Mesothelial cell of epicardium (in vitro differentiated cells): ENCODE results near the gene TECPR1. TPM values are rescaled to one million over a fixed set of nuclear protein-coding genes. Genes with fewer than 3 reads are reported as not detected.

Source experiments
- DNase-seq, 2 experiments: peaks; one replicate each; pipeline ENCODE4 v3.0.0; 2021; ENCODE audit warnings: low spot score in 2 of 2; ENCODE audit not compliant: unreplicated experiment in 2 of 2
- H3K27ac Mint-ChIP-seq: 2 replicates; pipeline ENCODE4 v1.8.0; 2021; ENCODE audit warnings: mixed read lengths
- H3K27me3 Mint-ChIP-seq: 2 replicates; pipeline ENCODE4 v1.8.0; 2021; ENCODE audit warnings: low read depth, mixed read lengths
- H3K36me3 Mint-ChIP-seq: 2 replicates; pipeline ENCODE4 v1.8.0; 2021; ENCODE audit warnings: mixed read lengths
- H3K4me1 Mint-ChIP-seq: 2 replicates; pipeline ENCODE4 v1.8.0; 2021; ENCODE audit warnings: mixed read lengths
- H3K4me3 Mint-ChIP-seq: 2 replicates; pipeline ENCODE4 v1.8.0; 2021; ENCODE audit warnings: mild to moderate bottlenecking, moderate library complexity, mixed read lengths
- H3K9me3 Mint-ChIP-seq: 2 replicates; pipeline ENCODE4 v1.8.0; 2021; ENCODE audit warnings: mixed read lengths
- total RNA-seq: library from RNA; stranded (reverse); gene quantifications from 3 replicates; pipeline ENCODE4 v1.2.1, GENCODE V29; 2021
- TF ChIP-seq, protein P1 (sequence below): fragments of 200-600 bp; sonication (generic); IDR thresholded peaks from one replicate; pipeline ENCODE4 v1.5.0; 2021; ENCODE audit warnings: antibody characterized with exemption; ENCODE audit not compliant: unreplicated experiment

The TECPR1 gene
- total RNA-seq, 1 donor from 2014 or later: 38.0 TPM

DNA sequence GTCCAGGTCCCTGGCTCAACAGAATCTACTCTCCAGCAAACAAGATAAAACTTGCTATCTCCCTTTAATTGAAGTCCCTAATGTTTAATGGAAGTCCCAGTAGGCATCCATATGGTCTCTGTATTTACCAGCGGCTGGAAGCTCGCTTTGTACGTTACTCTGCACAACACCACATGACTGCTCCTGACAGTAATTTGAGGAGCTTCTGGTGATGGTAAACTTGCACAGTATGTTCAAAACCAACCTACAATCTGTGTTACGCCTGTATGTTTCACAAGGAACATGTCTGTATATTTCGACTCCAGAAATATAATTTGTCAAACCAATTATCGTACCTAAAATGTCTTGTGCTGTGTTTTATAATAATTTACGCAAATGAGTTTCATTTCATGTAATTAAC, 4.4 kb upstream of the TECPR1 start:
- Mint-ChIP-seq H3K27ac (no peak overlapping the region), H3K4me1 (peaks cover 14% of the 10 kb centered on the region), H3K9me3 (no peaks in the 10 kb centered on the region), H3K36me3 (peaks cover 9% of the 10 kb centered on the region), H3K27me3 (no peaks in the 10 kb centered on the region), H3K4me3 (no peak overlapping the region)
- DNase-seq: no peak
- TF ChIP-seq, protein P1, sequence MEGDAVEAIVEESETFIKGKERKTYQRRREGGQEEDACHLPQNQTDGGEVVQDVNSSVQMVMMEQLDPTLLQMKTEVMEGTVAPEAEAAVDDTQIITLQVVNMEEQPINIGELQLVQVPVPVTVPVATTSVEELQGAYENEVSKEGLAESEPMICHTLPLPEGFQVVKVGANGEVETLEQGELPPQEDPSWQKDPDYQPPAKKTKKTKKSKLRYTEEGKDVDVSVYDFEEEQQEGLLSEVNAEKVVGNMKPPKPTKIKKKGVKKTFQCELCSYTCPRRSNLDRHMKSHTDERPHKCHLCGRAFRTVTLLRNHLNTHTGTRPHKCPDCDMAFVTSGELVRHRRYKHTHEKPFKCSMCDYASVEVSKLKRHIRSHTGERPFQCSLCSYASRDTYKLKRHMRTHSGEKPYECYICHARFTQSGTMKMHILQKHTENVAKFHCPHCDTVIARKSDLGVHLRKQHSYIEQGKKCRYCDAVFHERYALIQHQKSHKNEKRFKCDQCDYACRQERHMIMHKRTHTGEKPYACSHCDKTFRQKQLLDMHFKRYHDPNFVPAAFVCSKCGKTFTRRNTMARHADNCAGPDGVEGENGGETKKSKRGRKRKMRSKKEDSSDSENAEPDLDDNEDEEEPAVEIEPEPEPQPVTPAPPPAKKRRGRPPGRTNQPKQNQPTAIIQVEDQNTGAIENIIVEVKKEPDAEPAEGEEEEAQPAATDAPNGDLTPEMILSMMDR: no peak

DNA sequence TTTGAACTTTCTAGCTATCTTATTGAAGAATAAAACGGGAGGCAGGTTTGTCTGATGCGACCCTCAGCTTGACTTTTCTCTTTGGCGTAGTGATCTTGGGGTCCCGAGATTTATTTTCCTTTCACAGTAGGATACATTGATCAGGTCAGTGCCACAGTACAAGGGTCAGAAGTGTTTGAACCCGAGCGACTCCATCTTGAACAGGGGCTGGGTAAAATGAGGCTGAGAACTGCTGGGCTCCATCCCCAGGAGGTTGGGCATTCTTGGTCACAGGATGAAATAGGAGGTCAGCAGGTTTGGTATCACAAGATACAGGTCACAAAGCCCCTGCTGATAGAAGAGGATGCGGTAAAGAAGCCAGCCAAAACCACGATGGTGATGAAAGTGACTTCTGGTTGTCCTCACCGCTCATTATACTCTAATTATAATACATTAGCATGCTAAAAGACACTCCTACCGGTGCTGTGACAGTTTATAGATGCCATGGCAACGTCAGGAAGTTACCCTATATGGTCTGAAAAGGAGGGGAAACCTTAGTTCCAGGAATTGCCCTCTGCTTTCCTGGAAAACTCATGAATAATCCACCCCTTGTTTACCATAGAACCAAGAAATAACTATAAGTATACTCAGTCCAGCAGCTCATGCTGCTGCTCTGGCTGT, 3.0 kb upstream of the TECPR1 start:
- Mint-ChIP-seq H3K4me3 (no peak overlapping the region), H3K27me3 (no peaks in the 10 kb centered on the region), H3K4me1 (peaks cover 24% of the 10 kb centered on the region), H3K36me3 (peaks cover 7% of the 10 kb centered on the region), H3K27ac (no peak overlapping the region), H3K9me3 (no peaks in the 10 kb centered on the region)
- no peak for DNase-seq
- TF ChIP-seq, protein P1: no peak

DNA sequence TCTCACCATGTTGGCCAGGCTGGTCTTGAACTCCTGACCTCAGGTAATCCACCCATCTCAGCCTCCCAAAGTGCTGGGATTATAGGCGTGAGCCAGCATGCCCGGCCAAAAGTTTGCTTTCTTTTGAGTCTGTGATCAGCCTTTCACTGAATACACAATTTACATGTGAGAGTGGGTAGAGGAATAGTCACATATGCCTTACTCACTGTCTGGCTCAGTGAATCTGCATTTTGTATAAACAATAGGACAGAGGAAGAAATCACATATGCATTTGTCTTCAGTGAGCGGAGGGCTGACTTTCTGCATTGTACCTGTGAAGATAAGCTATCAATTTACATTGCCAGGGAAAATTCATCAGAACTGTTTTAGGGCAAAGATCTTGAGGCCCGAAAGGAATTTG, 2.5 kb upstream of the TECPR1 start:
- peaks cover 9% of the 10 kb centered on the region for H3K36me3 Mint-ChIP-seq
- no peak overlapping the region for H3K4me3 Mint-ChIP-seq
- TF ChIP-seq, protein P1: no peak
- peaks cover 24% of the 10 kb centered on the region for H3K4me1 Mint-ChIP-seq
- no peak for DNase-seq
- H3K9me3 Mint-ChIP-seq: no peaks in the 10 kb centered on the region
- no peak overlapping the region for H3K27ac Mint-ChIP-seq
- no peaks in the 10 kb centered on the region for H3K27me3 Mint-ChIP-seq

DNA sequence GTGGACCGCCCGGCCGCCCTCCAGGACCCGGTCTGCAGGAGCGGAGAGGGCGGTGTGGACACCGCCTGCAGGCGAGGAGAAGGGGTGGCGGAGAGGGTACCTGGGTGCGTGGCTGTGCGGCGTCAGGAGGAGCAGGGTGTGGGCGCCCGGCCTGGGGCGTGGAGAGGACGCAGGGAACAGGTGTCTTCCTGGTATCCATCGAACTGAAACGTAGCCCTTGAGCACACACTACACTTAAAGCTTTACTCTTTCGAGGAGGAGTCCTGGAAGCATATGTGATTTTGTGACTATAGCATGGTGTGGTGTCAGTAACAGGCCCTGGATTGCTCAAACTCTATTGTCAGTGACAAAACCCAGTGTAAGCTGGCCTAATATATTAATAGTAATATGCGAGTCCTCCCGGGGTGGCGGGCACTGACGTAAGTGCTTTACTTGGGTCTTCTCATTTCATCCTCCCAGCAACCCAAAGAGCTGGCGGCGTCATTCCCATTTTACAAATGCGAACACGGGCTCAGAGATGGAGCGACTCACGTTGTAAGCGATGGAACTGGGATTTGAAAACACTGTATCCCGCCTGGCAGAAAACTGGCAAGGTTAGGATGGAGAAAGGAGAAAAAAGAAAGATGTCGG, 508 bp upstream of the TECPR1 start:
- Mint-ChIP-seq H3K4me1 (peaks cover 24% of the 10 kb centered on the region), H3K4me3 (peak overlapping the region; percentile 92), H3K9me3 (no peaks in the 10 kb centered on the region), H3K27me3 (no peaks in the 10 kb centered on the region), H3K27ac (peak overlapping the region; percentile 91), H3K36me3 (peaks cover 11% of the 10 kb centered on the region)
- TF ChIP-seq, protein P1: no peak
- no peak for DNase-seq

DNA sequence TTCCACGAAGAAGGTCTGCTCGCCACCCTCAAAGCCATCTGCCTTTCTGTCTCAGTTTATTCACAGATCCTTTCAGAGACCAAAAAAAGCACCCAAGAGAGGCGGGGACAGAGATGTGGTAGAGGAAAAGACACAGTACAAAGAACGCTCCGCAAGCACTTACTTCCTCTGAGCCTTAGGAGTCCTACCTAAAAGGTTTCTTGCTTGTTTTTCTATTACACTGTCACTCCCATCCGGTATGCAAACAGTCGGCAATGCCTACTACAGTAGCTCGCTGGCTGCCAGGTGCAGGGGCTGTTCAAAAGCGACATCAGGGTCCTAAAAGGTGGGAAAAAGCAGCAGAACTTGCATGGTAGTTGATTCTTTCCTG, 816 bp downstream of the TECPR1 start:
- H3K27me3 Mint-ChIP-seq: no peaks in the 10 kb centered on the region
- no peaks in the 10 kb centered on the region for H3K9me3 Mint-ChIP-seq
- no peak for DNase-seq
- H3K4me3 Mint-ChIP-seq: peak overlapping the region; percentile 92
- TF ChIP-seq, protein P1: no peak
- H3K27ac Mint-ChIP-seq: peak overlapping the region; percentile 83
- peaks cover 6% of the 10 kb centered on the region for H3K36me3 Mint-ChIP-seq
- H3K4me1 Mint-ChIP-seq: peaks cover 24% of the 10 kb centered on the region
